B cell (primary cell): ENCODE measurements around the gene INSC.

Source experiments
- EZH2 ChIP-seq: IDR thresholded peaks from 2 replicates; pipeline ENCODE4 v1.6.1; 2012; ENCODE audit warnings: borderline replicate concordance, low read depth, mild to moderate bottlenecking, moderate library complexity, low read length; ENCODE audit not compliant: insufficient read depth, poor library complexity, severe bottlenecking
- TF ChIP-seq, protein P1 (sequence below): fragments of 200-600 bp; IDR thresholded peaks from one replicate; pipeline ENCODE4 v1.8.0; 2022; ENCODE audit warnings: antibody characterized with exemption, mild to moderate bottlenecking

- TF ChIP-seq EZH2, result no peak
- TF ChIP-seq, protein P1, sequence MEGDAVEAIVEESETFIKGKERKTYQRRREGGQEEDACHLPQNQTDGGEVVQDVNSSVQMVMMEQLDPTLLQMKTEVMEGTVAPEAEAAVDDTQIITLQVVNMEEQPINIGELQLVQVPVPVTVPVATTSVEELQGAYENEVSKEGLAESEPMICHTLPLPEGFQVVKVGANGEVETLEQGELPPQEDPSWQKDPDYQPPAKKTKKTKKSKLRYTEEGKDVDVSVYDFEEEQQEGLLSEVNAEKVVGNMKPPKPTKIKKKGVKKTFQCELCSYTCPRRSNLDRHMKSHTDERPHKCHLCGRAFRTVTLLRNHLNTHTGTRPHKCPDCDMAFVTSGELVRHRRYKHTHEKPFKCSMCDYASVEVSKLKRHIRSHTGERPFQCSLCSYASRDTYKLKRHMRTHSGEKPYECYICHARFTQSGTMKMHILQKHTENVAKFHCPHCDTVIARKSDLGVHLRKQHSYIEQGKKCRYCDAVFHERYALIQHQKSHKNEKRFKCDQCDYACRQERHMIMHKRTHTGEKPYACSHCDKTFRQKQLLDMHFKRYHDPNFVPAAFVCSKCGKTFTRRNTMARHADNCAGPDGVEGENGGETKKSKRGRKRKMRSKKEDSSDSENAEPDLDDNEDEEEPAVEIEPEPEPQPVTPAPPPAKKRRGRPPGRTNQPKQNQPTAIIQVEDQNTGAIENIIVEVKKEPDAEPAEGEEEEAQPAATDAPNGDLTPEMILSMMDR, result no peak
These were observed 26.7 kb downstream of the INSC start for GRCh38 chr11:15141381-15141780.
